Measurements from ENCODE around the gene EVA1A. TPM values are rescaled to one million over a fixed set of nuclear protein-coding genes. Genes with fewer than 3 reads are reported as not detected.

The EVA1A gene
- total and polyA plus RNA-seq, 2 of the 8 experiments (the other 6 are each of a cell fraction or from before 2014, with no cell fraction given): 2.4 to 4.3 TPM

- H3K18ac ChIP-seq (ENCODE audit: extremely low read depth, low read length): no peak overlapping the region
- no peak overlapping the region for H3K4me2 ChIP-seq (ENCODE audit: insufficient read depth in 1 of 2, low read depth in 2 of 2, low read length in 2 of 2)
- no peak overlapping the region for H4K91ac ChIP-seq (replicated peaks; ENCODE audit: insufficient read length, low read length)
- no peak overlapping the region for H4K8ac ChIP-seq (ENCODE audit: extremely low read depth, insufficient read depth, low read length)
- H3K79me1 ChIP-seq (ENCODE audit: low read depth, low read length): no peaks in the 10 kb centered on the region
- no peak overlapping the region for H3K23ac ChIP-seq (ENCODE audit: insufficient read length)
- H3K14ac ChIP-seq (ENCODE audit: insufficient read length): no peak overlapping the region
- H4K20me1 ChIP-seq (replicated peaks in 1 of 2; ENCODE audit: control insufficient read depth in 1 of 2, insufficient read depth in 2 of 2, low read length in 2 of 2): no peaks in the 10 kb centered on the region
- no peaks in the 10 kb centered on the region for H3K9me3 ChIP-seq (ENCODE audit: insufficient read depth in 2 of 2, low read depth in 1 of 2, low read length in 1 of 2)
- CTCF ChIA-PET (ENCODE audit: partially characterized antibody): interaction anchor here (1.2 to 2.4 kb wide), 3 partner anchors 8 to 37 kb away, joined by 4 to 7 read pairs (median 5); no protein-coding TSS in a partner anchor
- no peaks in the 10 kb centered on the region for H3K23me2 ChIP-seq (ENCODE audit: low read depth, low read length)
- H3K4me1 ChIP-seq (replicated peaks in 1 of 4; ENCODE audit: control insufficient read depth in 3 of 4, insufficient read depth in 4 of 4, low read length in 3 of 4): no peaks in the 10 kb centered on the region
- H3K4ac ChIP-seq (replicated peaks; ENCODE audit: insufficient read length, low read depth, low read length): no peak overlapping the region
- H2BK5ac ChIP-seq (ENCODE audit: low read depth, low read length): no peak overlapping the region
- WGBS, 2 experiments (ENCODE audit: extremely low coverage in 1 of 2, insufficient coverage in 1 of 2, insufficient read length in 1 of 2, insufficient replicate concordance in 2 of 2, low coverage in 1 of 2, low lambda C conversion rate in 2 of 2, missing lambda C conversion rate in 1 of 2): 83% methylated on average over 4 of the region's 4 CpGs; no CpG with 5 or more reads in 1 of the 2 experiments
- POLR2A ChIA-PET (ENCODE audit: partially characterized antibody): no interaction called here
- H3K27me3 ChIP-seq (replicated peaks in 1 of 4; ENCODE audit: control insufficient read depth in 3 of 4, extremely low read depth in 1 of 4, insufficient read depth in 3 of 4, low read length in 3 of 4): no peaks in the 10 kb centered on the region; a peak in 2 of 7 replicates
- H2AFZ ChIP-seq (ENCODE audit: low read length): no peak overlapping the region
- H2BK20ac ChIP-seq (ENCODE audit: low read length): no peak overlapping the region
- TF ChIP-seq SIX5 (IDR thresholded peaks at IDR 0.05; ENCODE audit: low read depth, low read length): no peak
- H2BK12ac ChIP-seq (ENCODE audit: low read depth, low read length): no peak overlapping the region
- H3K56ac ChIP-seq (replicated peaks; ENCODE audit: insufficient read length, low read depth, low read length): no peak overlapping the region
- no peak overlapping the region for H2AK5ac ChIP-seq (ENCODE audit: low read depth, low read length)
- H3K9ac ChIP-seq (replicated peaks in 1 of 4; ENCODE audit: extremely low read depth in 1 of 4, low read depth in 3 of 4, low read length in 3 of 4): no peak overlapping the region
- DNase-seq (ENCODE audit: low read depth in 1 of 2, low spot score in 2 of 2): no peak
- H2BK15ac ChIP-seq (ENCODE audit: low read length): no peak overlapping the region
- no peak overlapping the region for H3K27ac ChIP-seq (ENCODE audit: low read depth, low read length)
- no peaks in the 10 kb centered on the region for H3K36me3 ChIP-seq (ENCODE audit: control insufficient read depth in 2 of 4, insufficient read depth in 4 of 4, low read length in 3 of 4)
- no peak overlapping the region for H2BK120ac ChIP-seq (replicated peaks; ENCODE audit: low read depth, low read length)
- H3K79me2 ChIP-seq (ENCODE audit: control insufficient read depth in 1 of 2, insufficient read depth in 2 of 2, low read length in 2 of 2): no peaks in the 10 kb centered on the region
- no peak overlapping the region for H4K5ac ChIP-seq (ENCODE audit: insufficient read length, low read depth, low read length)
- FAIRE-seq: no peak
- no peak overlapping the region for H3K4me3 ChIP-seq (ENCODE audit: extremely low read depth in 1 of 4, insufficient read depth in 2 of 4, low read depth in 3 of 4, low read length in 4 of 4)
Measured at GRCh38 chr2:75571730-75572430, 11.1 kb upstream of the EVA1A start.

All from H1 (cell line).